Activated CD4-positive, alpha-beta memory T cell treated with anti-CD3 and anti-CD28 coated beads for 36 hours (primary cell): Measurements from ENCODE around the gene KIF3C. TPM values are rescaled to one million over a fixed set of nuclear protein-coding genes. Genes with fewer than 3 reads are reported as not detected.

ENCODE experiments used
- CTCF ChIA-PET: fragments of 350-600 bp; sonication (Branson Sonifier 250); formaldehyde crosslinking; loops from one replicate; lab custom pipeline; 2021; ENCODE audit warnings: antibody characterized with exemption, inconsistent platforms; lab: Charles Lee
- POLR2A ChIA-PET: fragments of 350-600 bp; sonication (Branson Sonifier 250); formaldehyde crosslinking; loops from one replicate; lab custom pipeline; 2021; ENCODE audit warnings: antibody characterized with exemption; lab: Charles Lee
- DNase-seq: peaks from one replicate; pipeline ENCODE4 v3.0.0-alpha.2; 2020
- H3K27ac Mint-ChIP-seq: one replicate; pipeline ENCODE4 v1.8.0; 2021; ENCODE audit warnings: mixed read lengths
- H3K27me3 Mint-ChIP-seq: one replicate; pipeline ENCODE4 v1.8.0; 2021; ENCODE audit warnings: mixed read lengths
- H3K36me3 Mint-ChIP-seq: one replicate; pipeline ENCODE4 v1.8.0; 2021; ENCODE audit warnings: mixed read lengths
- H3K4me1 Mint-ChIP-seq: one replicate; pipeline ENCODE4 v1.8.0; 2021; ENCODE audit warnings: low read depth, mixed read lengths
- H3K4me3 Mint-ChIP-seq: one replicate; pipeline ENCODE4 v1.8.0; 2021; ENCODE audit warnings: mild to moderate bottlenecking, mixed read lengths
- H3K9me3 Mint-ChIP-seq: one replicate; pipeline ENCODE4 v1.8.0; 2021; ENCODE audit warnings: mixed read lengths
- intact Hi-C: fragments of 100-400 bp; cut with micrococcal nuclease; formaldehyde crosslinking; loops from one replicate; pipeline ENCODE4 v1.15.1; 2023
- total RNA-seq, 2 experiments: library from RNA; stranded (reverse); gene quantifications; one replicate each; pipeline ENCODE4 v1.2.3, GENCODE V29; 2021

Gene KIF3C
- total RNA-seq, 2 experiments from 2014 or later = 5.3 to 5.4 TPM

DNA sequence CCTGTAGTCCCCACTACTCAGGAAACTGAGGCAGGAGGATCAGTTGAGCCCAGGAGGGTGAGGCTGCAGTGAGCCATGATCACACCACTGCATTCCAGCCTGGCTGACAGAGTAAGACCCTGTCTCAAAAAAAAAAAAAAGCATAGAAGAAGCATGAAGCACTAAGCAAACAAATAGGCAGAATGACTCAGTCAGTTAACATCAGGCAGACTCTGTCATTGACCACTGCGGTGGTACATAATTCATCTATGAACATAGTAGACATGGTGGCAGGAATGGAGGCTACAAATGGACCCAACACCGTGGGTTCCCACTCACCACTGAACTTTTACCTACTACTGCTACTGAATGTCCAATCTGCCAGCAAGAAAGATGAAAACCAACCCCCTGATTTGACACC lies 96.4 kb downstream of the KIF3C start:
- Mint-ChIP-seq H3K4me1 (peaks cover 2% of the 10 kb centered on the region), H3K27me3 (peaks cover 1% of the 10 kb centered on the region), H3K4me3 (no peak overlapping the region), H3K36me3 (no peaks in the 10 kb centered on the region), H3K27ac (no peak overlapping the region), H3K9me3 (no peaks in the 10 kb centered on the region)
- no peak for DNase-seq
- CTCF ChIA-PET = interaction anchor here (0.8 kb wide), 1 partner anchor 279 kb away, joined by 4 read pairs; no protein-coding TSS in a partner anchor
- POLR2A ChIA-PET = no interaction called here
- intact Hi-C loops = no loop called here

DNA sequence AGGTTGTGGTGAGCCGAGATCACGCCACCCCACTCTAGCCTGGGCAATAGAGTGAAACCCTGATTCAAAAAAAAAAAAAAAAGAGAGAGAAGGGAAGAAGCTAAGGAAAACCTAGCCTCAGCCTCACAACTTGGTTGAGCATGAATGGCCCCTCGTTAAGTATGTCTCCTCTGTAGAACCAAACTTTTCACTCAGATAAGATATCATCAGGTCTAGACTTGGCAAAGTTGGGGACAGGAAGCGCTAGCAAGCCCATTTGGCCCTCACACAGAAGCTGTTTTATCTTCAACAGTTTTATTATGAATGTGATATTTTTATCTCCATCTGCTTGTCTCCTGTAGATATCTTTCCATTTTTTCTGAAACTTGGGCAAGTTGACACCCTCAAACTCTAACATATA lies 100.5 kb downstream of the KIF3C start:
- Mint-ChIP-seq H3K4me3 (no peak overlapping the region), H3K4me1 (peaks cover 23% of the 10 kb centered on the region), H3K9me3 (no peaks in the 10 kb centered on the region), H3K36me3 (peaks cover under 1% of the 10 kb centered on the region), H3K27ac (no peak overlapping the region), H3K27me3 (peaks cover 1% of the 10 kb centered on the region)
- no peak for DNase-seq
- CTCF ChIA-PET = interaction anchor here (0.6 kb wide), 1 partner anchor 68 kb away, joined by 3 read pairs; no protein-coding TSS in a partner anchor
- intact Hi-C loops = loop anchor here (2.0 kb wide), 1 partner anchor 87 kb away; no protein-coding TSS in a partner anchor
- POLR2A ChIA-PET = no interaction called here

DNA sequence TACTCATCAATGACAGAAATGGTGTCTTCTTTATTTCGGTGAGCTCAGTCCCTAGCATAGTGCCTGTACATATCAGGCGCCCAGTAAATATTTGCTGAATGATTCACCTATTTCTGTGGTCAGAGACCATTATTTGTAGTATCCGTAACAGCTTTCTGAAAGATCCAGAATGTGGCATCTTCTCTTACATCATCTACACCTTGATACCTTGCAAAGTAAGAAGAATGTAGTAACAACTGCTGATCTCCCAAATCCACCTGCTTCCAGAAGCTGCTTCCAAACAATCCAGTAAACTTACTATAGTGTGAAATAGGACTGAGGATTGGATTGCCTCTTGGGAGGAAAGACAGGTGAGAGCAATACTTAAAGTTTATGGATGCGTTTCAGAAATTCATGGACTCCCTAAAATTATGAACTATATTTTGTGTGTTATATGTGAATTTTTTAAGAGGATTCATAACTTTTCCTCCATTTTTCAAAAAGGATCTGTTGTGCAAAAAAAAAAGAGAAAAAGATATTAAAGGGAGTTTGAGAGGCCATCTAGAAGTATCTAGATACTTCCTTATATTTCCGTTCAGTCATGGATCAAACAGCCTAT lies 103.1 kb downstream of the KIF3C start:
- peaks cover 37% of the 10 kb centered on the region for H3K4me1 Mint-ChIP-seq

DNA sequence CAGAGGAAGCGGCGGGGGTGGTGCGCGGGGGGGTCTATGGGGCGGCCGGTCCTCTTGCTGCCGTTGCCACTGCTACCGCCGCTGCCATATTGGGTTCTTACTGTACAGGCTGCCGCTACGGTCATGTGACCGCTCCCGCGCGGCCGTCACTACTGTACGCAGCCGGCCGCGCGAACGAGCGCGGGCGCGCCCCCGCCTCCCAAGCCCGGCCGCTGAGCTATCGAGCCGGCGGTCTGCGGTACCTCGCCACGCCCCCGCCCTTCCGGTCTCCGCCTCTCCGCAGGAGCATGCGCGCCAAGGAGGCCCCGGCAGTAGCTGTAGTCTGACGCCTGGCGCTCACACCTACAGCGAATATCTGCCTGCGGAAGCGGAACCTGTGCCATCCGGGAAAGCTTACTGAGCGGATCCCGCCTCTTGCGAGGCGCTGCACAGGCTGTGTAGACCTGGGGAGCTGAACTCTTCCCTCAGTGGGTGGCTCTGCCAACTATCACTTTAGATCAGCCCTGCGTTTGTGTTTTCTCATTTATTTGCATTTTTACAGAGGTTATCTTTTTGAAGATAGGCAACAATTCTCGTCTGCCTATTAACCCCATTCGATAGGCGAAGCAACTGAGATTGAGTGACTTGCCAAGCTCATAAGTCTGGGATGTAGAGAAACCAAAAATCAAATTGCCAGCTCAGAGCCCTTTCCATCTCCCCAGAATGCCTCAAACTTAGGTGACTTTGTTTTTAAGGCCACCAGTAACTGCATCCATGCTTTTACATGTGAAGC lies 103.8 kb downstream of the KIF3C start, which contains the start of gene ASXL2:
Gene ASXL2, minus strand, starts transcription at position 127 of the 772 bp plus-strand sequence. CDS start 265 bp downstream, outside the sequence.
- DNase-seq = peak; percentile 99
- intact Hi-C loops = loop anchor here (1.0 to 10.0 kb wide), 9 partner anchors 26 to 514 kb away; partner anchors contain the start of genes DTNB, HADHA, HADHB and KIF3C
- Mint-ChIP-seq H3K9me3 (no peaks in the 10 kb centered on the region), H3K36me3 (peaks cover 5% of the 10 kb centered on the region), H3K4me1 (peaks cover 39% of the 10 kb centered on the region), H3K4me3 (peak within 1 kb of the TSS; percentile 93), H3K27me3 (no peaks in the 10 kb centered on the region), H3K27ac (peak within 1 kb of the TSS; percentile 94)
- ChIA-PET POLR2A (interaction anchor here (0.6 to 2.2 kb wide), 11 partner anchors 10 to 517 kb away, joined by 3 to 35 read pairs (median 4); partner anchors contain the start of gene RAB10), CTCF (interaction anchor here (0.8 to 1.8 kb wide), 10 partner anchors 24 to 306 kb away, joined by 3 to 25 read pairs (median 4); partner anchors contain the start of genes DTNB and KIF3C)

More for the DNA sequence above, 103.1 kb downstream of the KIF3C start:
- no peak for DNase-seq
- peak overlapping the region; percentile 94 for H3K27ac Mint-ChIP-seq
- H3K9me3 Mint-ChIP-seq = no peaks in the 10 kb centered on the region
- POLR2A ChIA-PET = interaction anchor here (0.6 to 2.2 kb wide), 9 partner anchors 11 to 517 kb away, joined by 3 to 35 read pairs (median 4); partner anchors contain the start of gene RAB10
- intact Hi-C loops = loop anchor here (2.0 to 10.0 kb wide), 6 partner anchors 54 to 514 kb away; partner anchors contain the start of genes DTNB, HADHA, HADHB and KIF3C
- peak overlapping the region; percentile 93 for H3K4me3 Mint-ChIP-seq
- H3K36me3 Mint-ChIP-seq = peaks cover 2% of the 10 kb centered on the region
- no peaks in the 10 kb centered on the region for H3K27me3 Mint-ChIP-seq
- CTCF ChIA-PET = interaction anchor here (0.8 to 1.8 kb wide), 8 partner anchors 27 to 305 kb away, joined by 3 to 25 read pairs (median 4); partner anchors contain the start of genes DTNB and KIF3C

DNA sequence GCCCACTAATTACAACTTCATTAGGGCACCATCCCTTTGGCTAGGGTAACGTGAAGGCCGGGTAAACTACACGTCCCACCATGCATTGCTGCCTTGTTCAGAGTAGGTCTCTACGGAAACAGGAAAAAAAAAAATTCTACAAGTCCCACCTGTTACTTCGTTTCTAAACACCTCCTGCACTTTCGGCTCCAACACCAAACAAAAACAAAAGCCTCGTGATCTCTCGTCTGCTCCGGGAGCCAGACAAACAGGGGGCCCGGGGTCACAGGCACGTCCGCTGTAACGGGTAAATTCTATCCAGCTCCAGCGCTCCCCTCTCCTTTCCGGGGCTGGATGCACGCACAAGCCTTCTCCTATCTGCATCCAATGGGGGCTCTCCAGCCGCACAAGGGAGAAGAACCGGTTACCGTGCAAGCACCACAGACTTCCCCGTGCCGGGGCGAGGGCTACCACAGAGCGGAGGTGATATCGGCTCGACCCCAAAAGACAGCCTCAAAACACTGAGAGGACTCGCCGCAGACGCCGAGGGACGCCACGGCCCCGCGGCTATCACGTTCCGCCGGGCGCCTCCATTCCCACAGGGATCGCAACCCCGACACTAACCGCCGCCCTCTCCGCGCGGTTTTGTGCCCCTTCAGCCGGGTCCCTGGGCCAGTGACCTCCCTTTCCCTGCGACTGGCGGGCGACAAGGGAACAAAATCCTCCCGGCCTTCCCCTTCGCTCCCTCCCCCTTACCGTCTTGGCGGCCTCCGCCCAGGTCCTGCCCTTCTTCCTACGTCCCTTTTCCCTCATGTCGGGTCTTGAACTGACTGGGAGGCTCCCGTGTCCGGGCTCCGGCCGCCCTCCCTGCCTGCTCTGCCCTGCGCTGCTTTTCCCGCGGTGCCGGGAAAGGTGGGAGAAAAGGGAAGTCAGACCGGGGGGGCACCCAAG lies 104.6 kb downstream of the KIF3C start:
- no peaks in the 10 kb centered on the region for H3K27me3 Mint-ChIP-seq
- H3K9me3 Mint-ChIP-seq = no peaks in the 10 kb centered on the region
- peak overlapping the region; percentile 94 for H3K27ac Mint-ChIP-seq
- ChIA-PET CTCF (interaction anchor here (0.9 to 1.8 kb wide), 5 partner anchors 23 to 271 kb away, joined by 3 to 25 read pairs (median 4); partner anchors contain the start of gene KIF3C), POLR2A (interaction anchor here (0.6 to 1.6 kb wide), 6 partner anchors 11 to 516 kb away, joined by 3 to 35 read pairs (median 4); partner anchors contain the start of gene RAB10)
- H3K4me3 Mint-ChIP-seq = peak overlapping the region; percentile 93
- DNase-seq = peak; percentile 63
- peaks cover 42% of the 10 kb centered on the region for H3K4me1 Mint-ChIP-seq
- H3K36me3 Mint-ChIP-seq = peaks cover 5% of the 10 kb centered on the region
- intact Hi-C loops = loop anchor here (1.0 to 10.0 kb wide), 9 partner anchors 25 to 513 kb away; partner anchors contain the start of genes DTNB, HADHA, HADHB and KIF3C

Other genes with a start within 250 kb of the KIF3C start
- gene ASXL2, start 104.0 kb downstream of the KIF3C start, total RNA-seq = 10 to 100 TPM; 37.8 to 38.7 TPM
- 100 to 1,000 TPM; 110 to 119 TPM for gene RAB10, start 51.6 kb upstream of the KIF3C start, total RNA-seq
- 1 to 10 TPM; 1.4 to 2.8 TPM for gene GAREM2, start 190.6 kb upstream of the KIF3C start, total RNA-seq